ENCODE results near the gene JMY.
"Not testable (repeated sequence)": the region's sequence is repeated elsewhere in the genome, so short reads cannot be mapped to it uniquely, and the experiment has no call there.

JMY gene

DNA sequence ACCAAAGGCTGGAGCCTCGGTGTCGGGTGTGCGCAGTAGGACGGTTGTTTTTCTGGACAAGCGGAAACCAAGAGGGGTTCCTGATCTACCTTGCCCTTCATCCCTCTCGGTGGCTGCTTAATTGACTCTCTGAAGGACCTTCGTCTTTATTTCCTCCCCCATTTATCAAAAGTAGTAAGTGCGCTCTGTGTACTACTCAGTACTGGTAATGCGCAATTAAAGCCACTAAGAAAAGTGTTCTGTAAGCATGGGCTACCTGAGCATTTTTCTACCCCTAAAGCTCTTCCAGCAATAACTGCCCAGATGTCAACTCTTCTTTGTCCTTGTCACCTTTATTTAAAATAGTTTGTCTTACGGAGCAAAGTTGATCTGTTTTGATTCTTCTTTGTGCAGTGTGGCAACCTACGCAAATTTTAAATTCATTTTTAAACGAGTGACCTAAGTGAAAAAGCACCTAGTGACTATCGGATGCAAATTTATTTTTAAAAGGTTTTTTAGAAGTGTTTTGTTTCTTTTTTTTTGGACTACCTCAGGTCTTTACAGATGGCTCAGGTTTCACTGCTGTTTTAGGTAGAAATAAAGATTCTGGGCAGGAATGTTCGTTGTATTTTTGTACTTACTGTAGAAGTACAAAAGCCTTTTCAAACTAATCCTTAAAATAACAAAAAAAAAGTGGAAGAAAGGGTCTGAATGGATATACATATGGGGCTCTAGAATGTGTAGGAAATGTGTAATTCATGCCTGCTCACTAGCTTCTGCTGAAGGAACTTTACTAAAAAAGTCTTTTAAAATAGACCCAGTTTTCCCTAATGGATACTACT is 2.0 kb downstream of the JMY start:
- no peak for DNase-seq (ENCODE audit: low read depth)

DNA sequence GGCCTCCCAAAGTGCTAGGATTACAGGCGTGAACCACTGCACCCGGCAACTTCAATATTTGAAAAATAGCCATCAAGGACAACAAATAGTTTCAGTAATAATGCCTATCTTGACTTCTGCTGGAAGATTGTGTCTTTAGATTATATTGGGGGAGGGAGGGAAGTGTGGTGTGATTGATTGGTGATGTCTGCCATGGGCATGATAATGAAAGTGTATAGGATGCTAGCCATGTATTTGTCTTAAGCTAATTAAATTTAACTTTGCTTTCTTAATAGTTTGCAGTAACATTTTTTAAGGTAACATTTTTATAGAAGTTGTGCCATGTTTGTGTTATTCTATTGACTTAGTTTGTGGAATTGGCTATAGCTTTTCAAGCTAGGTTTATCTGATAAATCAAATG is 4.6 kb downstream of the JMY start:
- no peak for DNase-seq (ENCODE audit: low read depth)

GRCh38 chr5:79241535-79241979 is 5.6 kb downstream of the JMY start:
- DNase-seq (ENCODE audit: low read depth): no peak

GRCh38 chr5:79242242-79243039 is 6.5 kb downstream of the JMY start:
- DNase-seq (ENCODE audit: low read depth): no peak

DNA sequence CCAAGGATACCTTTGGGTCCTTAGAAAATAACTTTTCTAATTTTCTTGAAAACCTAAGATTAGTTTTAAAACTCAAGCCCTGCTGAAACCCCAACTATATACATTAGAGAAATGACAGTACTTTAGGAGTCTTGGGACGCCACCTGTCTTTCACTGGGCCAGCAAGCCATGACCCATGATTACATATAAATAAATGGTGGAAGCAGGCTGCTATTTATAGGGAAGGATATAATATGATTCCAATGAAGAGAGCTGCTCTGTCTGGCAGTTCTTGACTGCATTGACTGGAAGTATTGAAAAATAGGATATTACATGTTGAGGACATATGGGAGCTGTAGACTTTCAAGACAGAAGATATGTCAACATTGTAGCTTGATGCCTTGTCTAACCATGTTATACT is 7.3 kb downstream of the JMY start:
- no peak for DNase-seq (ENCODE audit: low read depth)

DNA sequence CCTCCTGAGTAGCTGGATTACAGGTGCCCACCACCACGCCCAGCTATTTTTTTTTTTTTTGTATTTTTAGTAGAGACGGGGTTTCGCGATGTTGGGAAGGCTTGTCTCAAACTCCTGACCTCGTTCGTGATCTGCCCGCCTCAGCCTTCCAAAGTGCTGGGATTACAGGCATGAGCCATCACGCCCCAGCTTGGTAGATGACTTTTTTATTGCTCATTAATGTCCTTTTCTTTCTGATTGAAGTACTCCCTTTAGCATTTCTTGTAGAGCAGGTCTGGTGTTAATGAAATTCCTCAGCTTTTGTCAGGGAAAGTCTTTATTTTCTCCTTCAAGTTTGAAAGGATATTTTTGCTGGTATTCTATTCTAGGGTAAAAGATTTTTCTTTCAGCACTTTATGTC is 18.1 kb downstream of the JMY start:
- not testable (repeated sequence) for DNase-seq (ENCODE audit: low read depth)

- no peak for DNase-seq (ENCODE audit: low read depth)
These were observed 20.0 kb downstream of the JMY start for GRCh38 chr5:79255786-79256557.

DNA sequence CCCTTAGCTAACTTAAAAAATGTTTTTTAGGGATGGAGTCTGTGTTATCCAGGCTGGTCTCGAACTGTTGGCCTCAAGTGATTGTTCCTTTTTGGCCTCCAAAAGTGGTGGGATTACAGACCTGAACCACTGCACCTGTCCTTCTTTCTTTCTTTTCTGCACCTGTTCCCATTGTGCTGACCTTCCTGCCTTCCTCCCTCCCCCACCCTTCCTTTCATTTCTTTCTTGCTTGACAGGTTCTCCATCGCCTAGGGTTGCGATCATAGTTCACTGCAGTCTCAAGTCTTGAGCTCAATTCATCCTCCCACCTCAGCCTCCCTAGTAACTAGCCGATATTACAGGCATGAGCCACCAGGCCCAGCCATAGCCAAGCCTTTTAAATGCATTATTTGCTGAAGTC is 20.6 kb downstream of the JMY start:
- DNase-seq (ENCODE audit: low read depth): no peak

DNA sequence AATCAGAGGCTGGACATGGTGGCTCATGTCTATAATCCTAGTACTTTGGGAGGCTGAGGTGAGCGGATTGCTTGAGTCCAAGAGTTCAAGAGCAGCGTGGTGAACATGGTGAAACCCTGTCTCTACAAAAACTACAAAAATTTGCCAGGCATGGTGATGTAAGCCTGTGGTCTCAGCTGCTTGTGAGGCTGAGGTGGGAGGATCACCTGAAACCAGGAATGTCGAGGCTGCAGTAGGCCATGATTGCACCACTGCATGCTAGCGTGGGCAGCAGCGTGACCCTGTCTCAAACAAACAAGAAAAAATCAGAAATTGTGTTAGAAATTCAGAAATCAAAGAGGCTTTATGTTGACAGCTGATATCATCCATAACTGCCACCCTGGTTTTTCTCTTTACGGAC is 21.4 kb downstream of the JMY start:
- DNase-seq (ENCODE audit: low read depth): no peak

DNA sequence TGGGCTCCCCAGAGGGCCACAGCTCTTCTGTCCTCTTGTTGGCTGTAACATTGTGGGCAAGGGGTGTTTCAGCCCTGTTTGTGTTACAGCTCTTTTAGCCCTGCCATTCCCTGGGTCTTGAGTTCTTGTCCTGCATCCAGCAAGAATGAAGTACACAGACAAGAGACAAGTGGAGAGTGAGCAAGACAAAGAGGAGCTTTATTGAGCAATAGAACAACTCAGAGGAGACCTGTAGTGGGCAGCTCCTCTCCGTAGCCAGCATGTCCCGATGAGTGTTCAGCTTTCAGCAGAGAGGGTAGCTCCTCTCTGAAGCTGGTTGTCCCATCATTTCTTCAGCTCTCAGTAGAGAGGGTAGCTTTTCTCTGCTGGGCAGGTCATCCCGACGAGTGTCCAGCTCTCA is 22.9 kb downstream of the JMY start:
- DNase-seq (ENCODE audit: low read depth): no peak

DNA sequence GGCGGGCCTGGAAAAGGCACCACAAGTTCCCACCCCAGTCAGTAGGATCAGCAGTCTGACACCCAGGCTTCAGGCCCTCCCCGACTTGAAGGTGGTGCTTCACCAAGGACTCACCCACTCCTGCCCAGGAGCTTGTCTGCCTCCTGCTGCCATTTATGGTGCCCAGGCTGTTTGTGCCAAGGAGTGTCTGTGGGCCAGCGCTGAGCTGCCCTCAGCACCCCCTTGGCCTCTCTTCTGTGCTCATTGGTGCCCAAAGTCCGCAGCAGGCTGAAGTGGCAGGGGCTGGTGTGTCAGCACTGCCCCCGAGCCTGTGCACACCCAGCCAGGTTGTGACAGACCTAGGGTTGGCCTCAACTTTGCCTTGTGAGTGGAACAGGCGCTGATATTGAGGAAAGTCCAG is 23.5 kb downstream of the JMY start:
- no peak for DNase-seq (ENCODE audit: low read depth)

DNA sequence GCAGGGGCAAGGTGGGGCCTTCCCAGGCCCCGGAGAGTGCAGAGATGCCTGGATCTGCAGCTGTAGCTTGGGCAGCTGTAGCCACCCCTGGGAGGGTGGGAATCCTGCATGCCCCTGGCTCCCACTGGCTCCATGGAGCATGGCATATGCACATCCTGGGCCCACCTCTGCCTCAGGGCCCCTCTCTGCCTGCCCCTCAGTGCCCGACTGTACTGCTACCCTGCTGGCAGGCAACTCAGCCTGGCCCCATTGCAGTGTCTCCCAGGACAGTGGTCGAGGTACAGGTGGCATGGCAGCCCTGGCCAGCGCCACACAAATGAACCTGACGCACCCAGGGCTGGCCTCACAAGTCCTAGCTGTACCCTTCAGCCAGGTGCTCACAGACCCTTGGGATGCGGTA is 23.9 kb downstream of the JMY start:
- DNase-seq (ENCODE audit: low read depth): no peak

GRCh38 chr5:79261897-79262296 is 26.0 kb downstream of the JMY start:
- no peak for DNase-seq (ENCODE audit: low read depth)

DNA sequence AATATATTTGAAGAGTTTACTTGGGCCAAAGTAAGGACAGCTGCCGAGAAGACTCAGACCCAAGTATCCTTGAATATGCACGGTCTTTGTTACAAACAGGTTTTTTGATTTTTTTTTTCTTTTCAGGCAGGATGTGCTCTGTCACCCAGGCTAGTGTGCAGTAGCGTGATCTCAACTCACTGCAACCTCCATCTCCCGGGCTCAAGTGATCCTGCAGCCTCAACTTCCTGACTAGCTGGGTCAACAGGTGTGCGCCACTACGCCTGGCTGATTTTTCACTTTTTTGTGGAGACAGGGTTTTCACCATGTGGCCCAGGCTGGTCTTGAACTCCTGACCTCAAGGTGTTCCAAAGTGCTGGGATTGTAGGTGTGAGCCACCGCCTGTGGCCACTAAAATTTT is 27.4 kb downstream of the JMY start:
- no peak for DNase-seq (ENCODE audit: low read depth)

DNA sequence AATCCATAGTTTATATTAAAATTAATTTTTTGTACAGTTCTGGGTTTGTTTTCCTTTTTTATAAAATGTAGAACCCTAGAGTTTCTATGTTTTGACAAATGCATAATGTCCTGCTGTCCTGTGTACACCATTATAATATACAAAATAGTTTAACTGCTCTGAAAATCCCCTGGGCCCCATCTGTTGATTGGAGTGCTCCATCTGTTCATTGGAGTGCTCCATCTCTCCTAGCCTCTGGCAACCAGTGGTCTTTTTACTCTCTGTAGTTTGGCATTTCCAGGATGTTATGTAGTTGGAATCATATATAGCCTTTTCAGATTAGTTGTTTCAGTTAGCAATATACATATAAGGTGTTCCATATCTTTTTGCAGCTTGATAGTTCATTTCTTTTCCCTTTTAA is 31.2 kb downstream of the JMY start:
- DNase-seq (ENCODE audit: low read depth): no peak

DNA sequence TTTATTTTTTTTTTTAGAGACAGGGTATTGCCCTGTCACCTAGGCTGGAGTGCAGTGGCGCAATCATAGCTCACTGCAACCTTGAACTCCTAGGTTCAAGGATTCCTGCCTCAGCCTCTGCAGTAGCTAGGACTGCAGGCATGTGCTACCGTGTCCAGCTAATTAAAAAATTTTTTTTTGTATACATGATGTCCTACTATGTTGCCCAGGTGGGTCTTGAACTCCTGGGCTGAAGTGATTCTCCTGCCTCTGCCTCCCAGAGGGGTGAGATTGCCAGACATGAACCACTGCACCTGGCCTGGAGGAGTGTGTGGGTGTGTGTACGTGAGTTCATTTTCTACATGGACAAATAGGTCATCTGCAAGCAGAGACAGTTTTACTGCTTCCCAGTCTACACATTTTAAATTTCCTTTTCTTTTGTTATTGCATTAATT is 33.8 kb downstream of the JMY start:
- DNase-seq (ENCODE audit: low read depth): no peak

DNA sequence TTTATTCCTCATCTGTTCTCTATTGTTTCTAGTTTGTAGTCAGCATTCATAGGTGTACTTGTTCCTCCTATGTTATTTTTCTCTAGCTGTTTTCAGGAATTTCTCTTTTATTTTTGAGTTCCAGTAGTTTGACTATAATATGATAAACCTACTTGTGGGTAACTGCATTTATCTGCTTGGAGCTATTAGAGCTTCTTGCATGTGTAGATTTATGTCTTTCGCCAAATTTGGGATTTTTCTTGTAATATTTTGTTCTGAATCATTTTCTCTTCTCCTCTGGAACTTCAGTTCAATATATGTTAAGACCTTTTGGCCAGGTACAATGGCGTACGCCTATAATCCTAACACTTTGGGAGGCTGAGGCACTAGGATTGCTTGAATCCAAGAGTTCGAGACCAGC is 37.4 kb downstream of the JMY start:
- no peak for DNase-seq (ENCODE audit: low read depth)

- no peak for DNase-seq (ENCODE audit: low read depth)
These were observed 48.9 kb downstream of the JMY start for GRCh38 chr5:79284846-79285245.

- no peak for DNase-seq (ENCODE audit: low read depth)
These were observed 49.4 kb downstream of the JMY start for GRCh38 chr5:79285285-79285684.

- no peak for DNase-seq (ENCODE audit: low read depth)
These were observed 49.9 kb downstream of the JMY start for GRCh38 chr5:79285833-79286232.

- no peak for DNase-seq (ENCODE audit: low read depth)
These were observed 51.4 kb downstream of the JMY start for GRCh38 chr5:79287380-79287779.

- DNase-seq (ENCODE audit: low read depth): no peak
These were observed 52.0 kb downstream of the JMY start for GRCh38 chr5:79287907-79288306.

GRCh38 chr5:79295029-79295428 is 59.1 kb downstream of the JMY start:
- DNase-seq (ENCODE audit: low read depth): no peak

Measured in stimulated activated CD8-positive, alpha-beta memory T cell treated with anti-CD3 and anti-CD28 coated beads, Interleukin-15, amount 100 ng/mL, for 24 hours (primary cell).